Muscle of leg (tissue), 16 donors: ENCODE results near the gene MAGEB4. TPM values are rescaled to one million over a fixed set of nuclear protein-coding genes. Genes with fewer than 3 reads are reported as not detected.
A peak's percentile ranks its signal among the peaks of the same experiment; 100 is the strongest.
"Not testable (repeated sequence)": the region's sequence is repeated elsewhere in the genome, so short reads cannot be mapped to it uniquely, and the experiment has no call there.

Source experiments
- DNase-seq: peaks from one replicate; pipeline ENCODE4 v3.0.0; 2013
- H3K27ac ChIP-seq: one replicate; pipeline ENCODE4 v1.5.1; 2013; ENCODE audit warnings: mild to moderate bottlenecking, low read length, control low read depth
- H3K27me3 ChIP-seq: one replicate; pipeline ENCODE4 v1.6.1; 2013; ENCODE audit warnings: low read length; ENCODE audit not compliant: control insufficient read depth, insufficient read depth
- H3K36me3 ChIP-seq: one replicate; pipeline ENCODE4 v1.6.1; 2013; ENCODE audit warnings: low read length; ENCODE audit not compliant: control insufficient read depth, insufficient read depth
- H3K4me1 ChIP-seq: one replicate; pipeline ENCODE4 v1.6.1; 2013; ENCODE audit warnings: low read length; ENCODE audit not compliant: control insufficient read depth, insufficient read depth
- H3K4me3 ChIP-seq: one replicate; pipeline ENCODE4 v1.5.1; 2013; ENCODE audit warnings: low read length, control low read depth
- H3K9me3 ChIP-seq: replicated peaks from 2 replicates; pipeline ENCODE4 v1.6.1; 2013; ENCODE audit warnings: low read depth, low read length; ENCODE audit not compliant: control insufficient read depth
- WGBS: methylation state at CpG from one replicate; pipeline ENCODE4 v1.1.5; 2013; ENCODE audit warnings: missing lambda C conversion rate; ENCODE audit not compliant: insufficient coverage; 5-methylcytosine and 5-hydroxymethylcytosine counted together
- long read RNA-seq, 11 donors: transcript quantifications; one replicate each; lab custom pipeline, GENCODE V29; 2026
- polyA plus RNA-seq, 8 donors: library from polyadenylated mRNA; unstranded; fragments of 120-200 nt; gene quantifications; one replicate each; pipeline versions ENCODE4 v1.2.1 to v1.2.3, GENCODE V29; 2013; ENCODE audit warnings: inconsistent platforms in 1 of 8, low replicate concordance in 1 of 8; ENCODE audit not compliant: insufficient read length in 8 of 8, insufficient read depth in 1 of 8
- total RNA-seq: library from RNA; stranded (reverse); fragments of 120-200 nt; gene quantifications from one replicate; pipeline ENCODE4 v1.2.4, GENCODE V29; 2013

Gene MAGEB4, protein sequence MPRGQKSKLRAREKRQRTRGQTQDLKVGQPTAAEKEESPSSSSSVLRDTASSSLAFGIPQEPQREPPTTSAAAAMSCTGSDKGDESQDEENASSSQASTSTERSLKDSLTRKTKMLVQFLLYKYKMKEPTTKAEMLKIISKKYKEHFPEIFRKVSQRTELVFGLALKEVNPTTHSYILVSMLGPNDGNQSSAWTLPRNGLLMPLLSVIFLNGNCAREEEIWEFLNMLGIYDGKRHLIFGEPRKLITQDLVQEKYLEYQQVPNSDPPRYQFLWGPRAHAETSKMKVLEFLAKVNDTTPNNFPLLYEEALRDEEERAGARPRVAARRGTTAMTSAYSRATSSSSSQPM
- total RNA-seq (not detected), polyA plus RNA-seq (under 1 TPM in 1 of 8 donors, not detected in 7; 0.21 TPM)
- long read RNA-seq, donor 1, result 0 reads
- long read RNA-seq, donor 2, result 0 reads
- long read RNA-seq, donor 3, result 0 reads
- long read RNA-seq, donor 4, result 0 reads
- long read RNA-seq, donor 5, result 0 reads
- long read RNA-seq, donor 6, result 0 reads
- long read RNA-seq, donor 7, result 0 reads
- long read RNA-seq, donor 8, result 0 reads
- long read RNA-seq, donor 9, result 0 reads
- long read RNA-seq, donor 10, result 0 reads
- long read RNA-seq, donor 11, result 0 reads

DNA sequence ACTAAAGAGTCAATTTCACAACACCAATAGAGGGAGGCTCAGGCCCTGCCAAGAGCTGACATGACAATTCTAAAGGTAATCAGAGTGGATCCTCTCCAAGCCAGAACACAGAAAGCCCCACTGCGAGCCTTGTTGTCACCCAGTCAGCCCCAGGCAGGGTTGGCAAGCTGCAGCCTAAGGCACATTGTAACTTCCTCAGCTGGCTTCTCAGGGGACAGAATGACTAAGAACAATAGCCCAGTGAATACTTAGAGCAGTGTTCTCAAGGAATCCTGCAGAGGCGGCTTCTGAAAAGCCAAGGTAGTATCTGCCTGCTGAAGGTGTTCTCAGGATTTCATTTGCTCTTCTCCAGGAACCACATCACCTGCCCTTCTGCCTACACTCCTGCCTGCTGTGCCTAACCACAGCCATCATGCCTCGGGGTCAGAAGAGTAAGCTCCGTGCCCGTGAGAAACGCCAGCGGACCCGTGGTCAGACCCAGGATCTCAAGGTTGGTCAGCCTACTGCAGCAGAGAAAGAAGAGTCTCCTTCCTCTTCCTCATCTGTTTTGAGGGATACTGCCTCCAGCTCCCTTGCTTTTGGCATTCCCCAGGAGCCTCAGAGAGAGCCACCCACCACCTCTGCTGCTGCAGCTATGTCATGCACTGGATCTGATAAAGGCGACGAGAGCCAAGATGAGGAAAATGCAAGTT, at the start of gene MAGEB4:
Gene MAGEB4, plus strand, starts transcription at position 277 of the 692 bp plus-strand sequence. Its CDS starts 136 bp downstream, at position 413.
- no peak within 1 kb of the TSS for H3K4me3 ChIP-seq
- H3K36me3 ChIP-seq, result no peaks in the 10 kb centered on the region
- WGBS, result 92% methylated on average over 7 of the region's 10 CpGs
- DNase-seq, result no peak
- no peaks in the 10 kb centered on the region for H3K9me3 ChIP-seq
- no peak within 1 kb of the TSS for H3K27ac ChIP-seq
- peaks cover 15% of the 10 kb centered on the region for H3K27me3 ChIP-seq
- no peaks in the 10 kb centered on the region for H3K4me1 ChIP-seq

GRCh38 chrX:30193910-30194309, 47.9 kb upstream of the MAGEB4 start:
- H3K27me3 ChIP-seq, H3K27ac ChIP-seq: not testable (repeated sequence)

GRCh38 chrX:30196322-30196721, 45.5 kb upstream of the MAGEB4 start:
- DNase-seq, result peak; percentile 2
- H3K4me1 ChIP-seq, result no peaks in the 10 kb centered on the region
- WGBS, result no CpG with 5 or more reads among the region's 1 CpG

More at GRCh38 chrX:30193910-30194309, 47.9 kb upstream of the MAGEB4 start:
- H3K4me3 ChIP-seq, H3K4me1 ChIP-seq, H3K36me3 ChIP-seq, H3K9me3 ChIP-seq, DNase-seq: not testable (repeated sequence)
- 49% methylated on average over 2 of the region's 6 CpGs for WGBS

DNA sequence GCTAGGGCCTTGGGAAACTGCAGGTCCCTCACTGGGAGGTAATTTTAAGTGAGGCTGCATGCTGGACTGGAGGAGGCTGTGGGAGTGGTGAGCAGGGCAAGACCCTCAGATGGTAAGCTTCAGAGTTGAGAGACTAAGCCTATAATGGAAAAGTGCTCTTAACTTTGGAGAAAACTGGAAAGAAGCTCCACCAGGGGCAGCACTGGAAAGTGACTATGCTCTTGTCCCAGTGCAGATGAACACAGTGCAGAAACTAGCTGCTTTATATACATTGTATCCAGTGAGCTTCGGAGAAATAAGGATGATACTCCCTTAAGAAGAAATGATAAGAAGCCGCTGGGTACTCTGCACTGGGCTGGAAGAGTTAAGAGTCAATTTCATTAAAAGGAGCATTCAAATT, 29.6 kb upstream of the MAGEB4 start:
- DNase-seq, result no peak
- Histone ChIP-seq H3K27me3 (peaks cover 10% of the 10 kb centered on the region), H3K4me3 (no peak overlapping the region), H3K36me3 (no peaks in the 10 kb centered on the region), H3K27ac (no peak overlapping the region), H3K4me1 (no peaks in the 10 kb centered on the region), H3K9me3 (no peaks in the 10 kb centered on the region)
- WGBS, result 86% methylated on average over 1 of the region's 2 CpGs

More at GRCh38 chrX:30196322-30196721, 45.5 kb upstream of the MAGEB4 start:
- no peak overlapping the region for H3K4me3 ChIP-seq
- H3K36me3 ChIP-seq, result no peaks in the 10 kb centered on the region
- H3K27me3 ChIP-seq, result peaks cover 2% of the 10 kb centered on the region
- H3K9me3 ChIP-seq, result no peaks in the 10 kb centered on the region
- no peak overlapping the region for H3K27ac ChIP-seq

GRCh38 chrX:30215357-30215843, 26.4 kb upstream of the MAGEB4 start, which contains the start of gene MAGEB2:
TSS of gene MAGEB2 (plus strand) at chrX:30215563. CDS start at chrX:30218581, 3,018 bp downstream.
- WGBS, result 83% methylated on average over 21 of the region's 29 CpGs

DNA sequence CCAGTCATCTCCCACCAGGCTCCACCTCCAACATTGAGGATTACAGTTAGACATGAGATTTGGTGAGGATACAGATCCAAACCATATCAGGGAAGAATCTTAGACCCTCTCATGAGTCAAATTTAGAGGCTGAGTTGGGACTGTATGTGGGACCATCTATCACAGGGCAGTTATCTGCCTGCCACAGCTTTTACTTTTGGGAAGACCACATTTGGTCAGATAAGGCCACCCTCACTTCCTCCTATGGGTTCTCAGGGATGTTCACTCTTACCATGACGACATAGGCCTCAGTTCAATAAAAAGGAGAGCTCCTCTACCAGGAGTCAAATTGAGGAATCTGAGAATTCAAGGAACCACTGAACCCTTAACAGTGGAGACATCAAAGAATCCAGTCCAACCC, 24.3 kb upstream of the MAGEB4 start:
- H3K9me3 ChIP-seq, result no peaks in the 10 kb centered on the region
- H3K4me1 ChIP-seq, result no peaks in the 10 kb centered on the region
- no peaks in the 10 kb centered on the region for H3K36me3 ChIP-seq
- no CpG with 5 or more reads among the region's 1 CpG for WGBS
- peaks cover 18% of the 10 kb centered on the region for H3K27me3 ChIP-seq
- no peak overlapping the region for H3K4me3 ChIP-seq
- no peak for DNase-seq
- H3K27ac ChIP-seq, result no peak overlapping the region

More at GRCh38 chrX:30215357-30215843, 26.4 kb upstream of the MAGEB4 start, which contains the start of gene MAGEB2:
- no peak for DNase-seq
- H3K4me1 ChIP-seq, result no peaks in the 10 kb centered on the region
- H3K36me3 ChIP-seq, result no peaks in the 10 kb centered on the region
- H3K4me3 ChIP-seq, result no peak within 1 kb of the TSS
- peaks cover 21% of the 10 kb centered on the region for H3K27me3 ChIP-seq
- no peak within 1 kb of the TSS for H3K27ac ChIP-seq
- no peaks in the 10 kb centered on the region for H3K9me3 ChIP-seq

DNA sequence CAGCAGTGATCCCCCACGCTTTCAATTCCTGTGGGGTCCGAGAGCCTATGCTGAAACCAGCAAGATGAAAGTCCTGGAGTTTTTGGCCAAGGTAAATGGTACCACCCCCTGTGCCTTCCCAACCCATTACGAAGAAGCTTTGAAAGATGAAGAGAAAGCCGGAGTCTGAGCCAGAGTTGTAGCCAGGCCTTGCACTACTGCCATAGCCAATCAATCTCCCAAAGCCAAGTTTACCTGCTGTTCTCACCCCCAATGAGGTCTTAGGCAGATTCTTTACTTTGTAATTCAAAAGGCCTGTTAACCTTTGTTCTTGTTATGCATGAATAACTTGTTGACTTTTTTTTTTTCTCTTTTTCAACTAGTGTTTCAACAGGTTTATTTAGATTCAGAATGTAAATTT, 22.4 kb upstream of the MAGEB4 start:
- Histone ChIP-seq H3K27me3 (peaks cover 18% of the 10 kb centered on the region), H3K4me3 (no peak overlapping the region), H3K4me1 (no peaks in the 10 kb centered on the region), H3K36me3 (no peaks in the 10 kb centered on the region), H3K27ac (no peak overlapping the region), H3K9me3 (no peaks in the 10 kb centered on the region)
- DNase-seq, result no peak
- WGBS, result 66% methylated on average over 3 of the region's 4 CpGs

DNA sequence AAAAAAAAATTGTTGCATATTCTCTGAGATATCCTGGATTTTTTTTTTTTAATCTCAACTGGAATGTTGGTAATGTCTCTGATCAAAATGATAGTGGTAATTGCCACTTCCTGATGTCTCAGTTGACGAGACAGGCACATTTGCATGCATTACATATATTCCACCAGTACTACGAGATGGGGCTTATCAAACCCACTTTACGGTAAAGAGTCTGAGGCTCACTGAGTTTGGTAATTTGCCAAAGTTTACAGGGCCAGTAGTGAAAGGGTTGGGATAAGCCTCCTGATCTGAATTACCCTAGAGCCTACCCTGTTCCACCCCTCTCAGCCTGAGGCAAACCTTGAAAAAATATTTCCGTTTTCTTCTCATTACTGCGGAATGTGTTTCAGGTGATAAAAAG, 21.1 kb upstream of the MAGEB4 start:
- Histone ChIP-seq H3K36me3 (no peaks in the 10 kb centered on the region), H3K4me1 (no peaks in the 10 kb centered on the region), H3K9me3 (no peaks in the 10 kb centered on the region), H3K27ac (no peak overlapping the region), H3K4me3 (no peak overlapping the region), H3K27me3 (peaks cover 16% of the 10 kb centered on the region)
- WGBS, result no CpG with 5 or more reads among the region's 5 CpGs
- DNase-seq, result no peak

GRCh38 chrX:30224536-30224935, 17.3 kb upstream of the MAGEB4 start:
- Histone ChIP-seq H3K27me3 (peaks cover 3% of the 10 kb centered on the region), H3K27ac (no peak overlapping the region), H3K36me3 (no peaks in the 10 kb centered on the region), H3K4me3 (no peak overlapping the region), H3K4me1 (no peaks in the 10 kb centered on the region), H3K9me3 (no peaks in the 10 kb centered on the region)
- no peak for DNase-seq
- no CpG with 5 or more reads among the region's 2 CpGs for WGBS

DNA sequence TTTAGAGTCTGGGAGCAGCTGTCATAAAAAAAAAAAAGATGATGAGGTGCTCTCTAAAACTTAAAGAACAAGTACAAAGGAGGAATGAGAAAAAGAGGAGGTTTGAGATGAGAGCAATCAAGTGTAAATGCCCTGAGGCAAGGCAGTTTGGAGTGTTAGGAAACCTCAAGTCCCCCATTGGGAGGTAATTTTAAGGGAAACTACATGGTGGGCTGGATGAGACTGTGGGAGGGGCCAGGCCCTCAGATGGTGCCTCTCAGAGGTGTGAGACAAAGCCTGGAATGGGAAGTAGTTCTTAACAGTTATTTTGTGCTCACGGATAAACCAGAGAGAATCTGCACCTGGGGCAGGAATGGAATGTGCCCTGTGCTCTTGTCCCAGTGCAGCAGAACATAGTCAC, 13.3 kb upstream of the MAGEB4 start:
- WGBS, result 20% methylated on average over 1 of the region's 1 CpG

More for the DNA sequence above, 13.3 kb upstream of the MAGEB4 start:
- no peaks in the 10 kb centered on the region for H3K4me1 ChIP-seq
- H3K27ac ChIP-seq, result no peak overlapping the region
- H3K9me3 ChIP-seq, result no peaks in the 10 kb centered on the region
- H3K27me3 ChIP-seq, result peaks cover 3% of the 10 kb centered on the region
- no peak for DNase-seq
- no peaks in the 10 kb centered on the region for H3K36me3 ChIP-seq
- no peak overlapping the region for H3K4me3 ChIP-seq
